ENCODE measurements around the gene XKR8.

XKR8 gene

GRCh38 chr1:27959792-27960603, at the start of gene XKR8:
Gene XKR8, plus strand, starts transcription at chr1:27959973. Its CDS starts 97 bp downstream, at chr1:27960070.
- DNase-seq (ENCODE audit: low read depth) = peak; percentile 40

GRCh38 chr1:27912429-27912828, 47.3 kb upstream of the XKR8 start:
- no peak for DNase-seq (ENCODE audit: low read depth)

GRCh38 chr1:27915082-27915575, 44.6 kb upstream of the XKR8 start:
- DNase-seq (ENCODE audit: low read depth) = no peak

- DNase-seq (ENCODE audit: low read depth) = no peak
Measured at GRCh38 chr1:27922272-27922671, 37.5 kb upstream of the XKR8 start.

GRCh38 chr1:27928216-27928954, 31.4 kb upstream of the XKR8 start:
- no peak for DNase-seq (ENCODE audit: low read depth)

GRCh38 chr1:27931184-27931583, 28.6 kb upstream of the XKR8 start:
- no peak for DNase-seq (ENCODE audit: low read depth)

GRCh38 chr1:27931759-27932158, 28.0 kb upstream of the XKR8 start:
- DNase-seq (ENCODE audit: low read depth) = no peak

GRCh38 chr1:27934818-27935549, 24.8 kb upstream of the XKR8 start, which contains the start of gene SMPDL3B:
Gene SMPDL3B, plus strand, starts transcription at chr1:27935000. Its CDS starts 184 bp downstream, at chr1:27935184.
- DNase-seq (ENCODE audit: low read depth) = no peak

GRCh38 chr1:27935721-27936120, 24.1 kb upstream of the XKR8 start:
- no peak for DNase-seq (ENCODE audit: low read depth)

GRCh38 chr1:27936370-27936769, 23.4 kb upstream of the XKR8 start:
- no peak for DNase-seq (ENCODE audit: low read depth)

GRCh38 chr1:27937524-27937836, 22.3 kb upstream of the XKR8 start:
- no peak for DNase-seq (ENCODE audit: low read depth)

GRCh38 chr1:27938488-27938887, 21.3 kb upstream of the XKR8 start:
- DNase-seq (ENCODE audit: low read depth) = no peak

GRCh38 chr1:27940297-27940696, 19.5 kb upstream of the XKR8 start:
- no peak for DNase-seq (ENCODE audit: low read depth)

- no peak for DNase-seq (ENCODE audit: low read depth)
Measured at GRCh38 chr1:27940870-27941560, 18.8 kb upstream of the XKR8 start.

GRCh38 chr1:27941671-27942540, 17.9 kb upstream of the XKR8 start:
- no peak for DNase-seq (ENCODE audit: low read depth)

GRCh38 chr1:27945020-27945419, 14.8 kb upstream of the XKR8 start:
- DNase-seq (ENCODE audit: low read depth) = no peak

- no peak for DNase-seq (ENCODE audit: low read depth)
Measured at GRCh38 chr1:27949027-27949426, 10.7 kb upstream of the XKR8 start.

- no peak for DNase-seq (ENCODE audit: low read depth)
Measured at GRCh38 chr1:27951396-27951795, 8.4 kb upstream of the XKR8 start.

GRCh38 chr1:27952147-27952546, 7.6 kb upstream of the XKR8 start:
- no peak for DNase-seq (ENCODE audit: low read depth)

GRCh38 chr1:27954186-27954585, 5.6 kb upstream of the XKR8 start:
- no peak for DNase-seq (ENCODE audit: low read depth)

GRCh38 chr1:27955076-27955475, 4.7 kb upstream of the XKR8 start:
- no peak for DNase-seq (ENCODE audit: low read depth)

Data from stromal cell of bone marrow (primary cell).